GM06990 (cell line): ENCODE results near the gene MEIOSIN.

Experiments used
- DNase-seq: peaks from one replicate; pipeline ENCODE4 v3.0.0-alpha.2; 2011; ENCODE audit not compliant: insufficient read length; ENCODE audit errors: extremely low read depth
- H3K27me3 ChIP-seq: replicated peaks from 2 replicates; pipeline ENCODE4 v1.6.0; 2011; ENCODE audit warnings: low read length; ENCODE audit not compliant: control insufficient read depth, insufficient read depth
- H3K36me3 ChIP-seq: 2 replicates; pipeline ENCODE4 v1.5.1; 2011; ENCODE audit warnings: low read length; ENCODE audit not compliant: control insufficient read depth, insufficient read depth
- H3K4me3 ChIP-seq: replicated peaks from 2 replicates; pipeline ENCODE4 v1.5.1; 2011; ENCODE audit warnings: low read depth, mild to moderate bottlenecking, control low read depth, low read length
- TF ChIP-seq, protein P1 (sequence below): IDR thresholded peaks from 2 replicates; pipeline ENCODE4 v1.5.1; 2011; ENCODE audit warnings: low read length, control low read depth, mild to moderate bottlenecking, inconsistent platforms; ENCODE audit not compliant: insufficient read depth, poor library complexity, severe bottlenecking

Gene MEIOSIN

DNA sequence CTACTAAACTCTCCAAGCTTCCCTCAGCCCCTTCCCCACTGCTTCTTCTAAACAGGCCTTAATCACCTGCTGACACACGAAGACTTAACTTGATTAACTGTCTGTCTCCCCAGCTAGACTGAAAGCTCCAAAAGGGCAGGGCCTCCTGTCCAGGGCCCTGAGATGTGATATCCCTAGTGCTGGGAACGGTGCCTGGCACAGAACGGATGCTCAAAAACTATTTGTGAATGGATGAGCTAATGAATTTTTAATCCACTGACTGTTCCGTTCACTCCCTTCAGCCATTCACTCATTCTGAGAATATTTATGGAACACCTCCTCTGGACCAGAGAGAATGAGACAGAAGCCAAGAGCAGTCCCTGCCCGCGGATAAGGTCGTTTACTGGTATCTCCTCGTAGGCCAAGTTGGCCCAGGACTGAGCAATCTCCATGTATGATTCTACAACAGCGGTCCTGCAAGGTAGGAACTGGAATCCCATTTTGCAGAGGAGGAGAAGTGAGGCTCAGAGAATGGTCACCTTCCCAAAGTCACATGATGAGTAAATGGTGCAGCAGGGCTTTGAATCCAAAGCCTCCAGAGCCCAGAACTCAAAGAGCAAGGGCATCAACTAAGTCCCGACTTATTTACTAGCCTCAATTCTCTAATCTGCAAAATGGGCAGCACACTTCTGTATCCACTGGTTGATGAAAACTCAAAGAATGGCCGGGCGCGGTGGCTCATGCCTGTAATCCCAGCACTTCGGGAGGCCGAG is 56.0 kb downstream of the MEIOSIN start:
- no peak for DNase-seq
- H3K4me3 ChIP-seq, result no peak overlapping the region
- TF ChIP-seq, protein P1, sequence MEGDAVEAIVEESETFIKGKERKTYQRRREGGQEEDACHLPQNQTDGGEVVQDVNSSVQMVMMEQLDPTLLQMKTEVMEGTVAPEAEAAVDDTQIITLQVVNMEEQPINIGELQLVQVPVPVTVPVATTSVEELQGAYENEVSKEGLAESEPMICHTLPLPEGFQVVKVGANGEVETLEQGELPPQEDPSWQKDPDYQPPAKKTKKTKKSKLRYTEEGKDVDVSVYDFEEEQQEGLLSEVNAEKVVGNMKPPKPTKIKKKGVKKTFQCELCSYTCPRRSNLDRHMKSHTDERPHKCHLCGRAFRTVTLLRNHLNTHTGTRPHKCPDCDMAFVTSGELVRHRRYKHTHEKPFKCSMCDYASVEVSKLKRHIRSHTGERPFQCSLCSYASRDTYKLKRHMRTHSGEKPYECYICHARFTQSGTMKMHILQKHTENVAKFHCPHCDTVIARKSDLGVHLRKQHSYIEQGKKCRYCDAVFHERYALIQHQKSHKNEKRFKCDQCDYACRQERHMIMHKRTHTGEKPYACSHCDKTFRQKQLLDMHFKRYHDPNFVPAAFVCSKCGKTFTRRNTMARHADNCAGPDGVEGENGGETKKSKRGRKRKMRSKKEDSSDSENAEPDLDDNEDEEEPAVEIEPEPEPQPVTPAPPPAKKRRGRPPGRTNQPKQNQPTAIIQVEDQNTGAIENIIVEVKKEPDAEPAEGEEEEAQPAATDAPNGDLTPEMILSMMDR, result no peak
- H3K36me3 ChIP-seq, result peaks cover 29% of the 10 kb centered on the region
- no peaks in the 10 kb centered on the region for H3K27me3 ChIP-seq

DNA sequence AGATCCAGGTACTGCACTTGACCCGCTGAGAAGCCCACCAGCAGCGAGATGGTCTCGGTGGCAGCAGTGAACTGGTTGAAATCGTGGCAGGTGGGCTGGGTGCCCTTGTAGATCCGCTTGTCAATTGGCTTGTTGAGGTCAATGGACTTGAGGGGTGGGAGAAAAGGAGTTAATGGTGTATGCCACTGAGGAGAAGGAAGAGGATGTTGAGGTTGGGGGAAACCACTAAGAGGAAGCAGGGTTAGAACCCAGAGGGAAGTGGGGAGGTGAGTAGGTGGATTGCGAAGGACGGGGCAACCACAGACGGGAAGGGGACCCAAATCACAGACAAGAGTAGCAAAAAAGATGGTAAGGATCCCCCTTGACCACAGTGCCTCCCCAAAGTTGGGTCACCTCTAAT is 57.7 kb downstream of the MEIOSIN start:
- TF ChIP-seq, protein P1, result no peak
- peak; percentile 28 for DNase-seq
- H3K36me3 ChIP-seq, result peaks cover 24% of the 10 kb centered on the region
- H3K27me3 ChIP-seq, result no peaks in the 10 kb centered on the region
- H3K4me3 ChIP-seq, result peak overlapping the region; percentile 87

DNA sequence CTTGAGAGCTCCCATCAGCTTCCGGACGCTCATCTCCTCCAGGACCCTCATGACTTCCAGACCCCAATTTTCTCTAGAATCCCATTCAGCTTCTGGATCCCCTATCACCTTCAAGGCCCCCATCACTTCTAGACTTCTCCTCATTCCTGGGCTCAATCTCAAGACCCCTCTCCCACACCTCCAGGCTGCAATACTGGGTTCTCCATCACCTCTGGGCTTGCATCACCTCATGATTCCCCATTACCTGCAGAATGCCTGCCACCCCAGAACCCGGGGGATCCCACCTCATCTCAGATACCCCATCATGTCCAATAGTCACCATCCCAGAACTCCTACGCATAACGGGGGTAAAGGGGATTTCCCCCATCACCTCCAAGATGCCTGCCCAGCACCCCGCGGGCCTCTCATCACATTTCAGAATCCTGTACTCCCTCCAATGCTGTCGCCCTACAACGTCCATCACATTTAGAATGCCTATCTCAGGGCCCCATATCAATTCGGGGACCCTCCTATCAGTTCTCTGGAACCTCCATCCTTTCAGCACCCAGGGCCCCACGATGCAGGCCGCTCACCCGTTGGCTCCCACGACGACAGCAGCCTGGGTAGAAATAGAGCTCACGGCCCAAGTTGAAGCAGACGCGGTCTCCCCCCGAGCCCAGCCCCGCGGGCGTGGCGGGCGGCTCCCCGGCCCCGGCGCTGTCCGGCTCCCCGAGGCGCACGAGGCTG is 58.7 kb downstream of the MEIOSIN start:
- no peak for DNase-seq
- Histone ChIP-seq H3K27me3 (no peaks in the 10 kb centered on the region), H3K4me3 (peak overlapping the region; percentile 87), H3K36me3 (peaks cover 16% of the 10 kb centered on the region)
- TF ChIP-seq, protein P1, result no peak

DNA sequence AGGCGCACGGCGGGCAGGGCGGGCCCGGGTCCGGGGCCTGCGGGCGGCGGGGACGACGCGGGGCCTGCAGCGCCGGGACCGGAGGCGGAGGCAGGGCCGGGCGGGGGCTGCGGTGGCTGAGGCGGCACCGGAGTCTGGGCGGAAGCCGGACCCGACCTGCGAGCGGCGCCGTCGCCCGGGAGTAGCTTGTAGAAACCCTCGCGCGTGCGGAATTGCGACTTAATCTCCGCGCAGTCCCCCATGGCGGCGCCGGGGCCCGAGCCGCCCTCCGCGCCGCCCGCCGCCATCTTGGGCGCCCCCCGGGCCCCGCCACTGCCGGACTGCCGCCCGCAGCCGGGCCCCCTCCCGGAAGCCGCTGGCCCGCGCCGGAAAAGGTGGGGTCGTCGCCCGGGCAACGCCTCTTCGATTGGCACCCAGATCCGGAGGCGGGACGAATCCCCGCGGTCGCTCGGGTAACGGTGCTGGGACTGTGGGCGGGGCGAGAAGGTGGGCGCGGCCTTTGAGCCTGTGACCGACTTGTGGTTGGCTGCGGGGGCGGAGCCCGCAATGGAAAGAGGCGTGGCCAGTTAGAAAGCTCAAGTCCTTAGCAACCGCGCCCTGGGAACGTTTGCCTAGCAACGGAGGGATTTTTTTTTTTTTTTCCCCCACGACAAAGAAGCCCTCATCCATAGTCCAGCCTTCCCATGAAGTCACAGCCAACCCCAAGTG is 59.4 kb downstream of the MEIOSIN start, which contains the start of gene DMWD:
Gene DMWD (minus strand): TSS at position 376 of the 708 bp plus-strand sequence. CDS start 89 bp downstream, at position 287.
- peak within 1 kb of the TSS; percentile 87 for H3K4me3 ChIP-seq
- DNase-seq, result peak; percentile 99
- peaks cover 11% of the 10 kb centered on the region for H3K36me3 ChIP-seq
- no peaks in the 10 kb centered on the region for H3K27me3 ChIP-seq
- TF ChIP-seq, protein P1, result no peak

DNA sequence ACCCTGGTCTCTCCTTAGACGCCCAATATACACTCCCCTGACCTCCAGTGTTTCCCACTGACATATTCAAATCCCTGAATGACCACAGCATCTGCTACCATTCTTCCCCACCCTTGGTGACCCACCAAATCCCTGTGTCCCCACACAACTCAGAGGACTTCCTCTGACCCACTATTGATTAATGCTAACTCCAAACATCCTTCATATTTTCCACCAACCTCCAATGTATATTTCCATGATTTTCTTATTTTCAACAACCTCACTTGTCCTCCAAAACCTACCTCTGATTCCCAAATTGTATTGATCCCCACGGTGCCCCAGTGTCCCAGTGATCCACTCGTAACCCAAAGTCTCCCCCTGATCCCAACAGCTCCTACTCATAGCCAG is 59.9 kb downstream of the MEIOSIN start:
- Histone ChIP-seq H3K36me3 (peaks cover 9% of the 10 kb centered on the region), H3K4me3 (0 out of 2 replicates have a peak overlapping the region, but pooled peaks have one; percentile 35), H3K27me3 (no peaks in the 10 kb centered on the region)
- TF ChIP-seq, protein P1, result no peak
- DNase-seq, result no peak
